NCI-H82 (cell line): ENCODE data around the gene ZNF423.

Experiments used
- DNase-seq: peaks from one replicate; lab custom pipeline; 2025; lab: John Stamatoyannopoulos, UW

The ZNF423 gene

DNA sequence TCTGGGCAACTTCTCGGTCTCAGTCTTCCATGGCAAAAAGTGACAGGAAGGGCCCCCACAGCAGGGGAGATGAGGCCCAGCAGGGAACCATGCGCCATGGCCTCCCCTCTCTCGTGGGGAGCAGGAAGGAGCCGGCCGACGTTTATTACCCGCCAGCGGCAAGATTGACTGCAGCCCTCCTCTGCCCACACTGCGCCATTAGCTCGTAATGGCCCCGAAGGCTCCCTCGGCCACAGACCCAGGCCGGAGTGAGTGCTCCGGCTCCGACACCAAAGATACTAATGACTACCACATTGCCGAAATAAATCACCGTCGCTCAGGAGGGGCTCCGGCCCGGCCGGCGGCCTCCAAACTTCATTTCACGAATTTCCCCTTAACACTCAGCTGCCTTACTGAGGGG, 255.4 kb downstream of the ZNF423 start:
- no peak for DNase-seq

DNA sequence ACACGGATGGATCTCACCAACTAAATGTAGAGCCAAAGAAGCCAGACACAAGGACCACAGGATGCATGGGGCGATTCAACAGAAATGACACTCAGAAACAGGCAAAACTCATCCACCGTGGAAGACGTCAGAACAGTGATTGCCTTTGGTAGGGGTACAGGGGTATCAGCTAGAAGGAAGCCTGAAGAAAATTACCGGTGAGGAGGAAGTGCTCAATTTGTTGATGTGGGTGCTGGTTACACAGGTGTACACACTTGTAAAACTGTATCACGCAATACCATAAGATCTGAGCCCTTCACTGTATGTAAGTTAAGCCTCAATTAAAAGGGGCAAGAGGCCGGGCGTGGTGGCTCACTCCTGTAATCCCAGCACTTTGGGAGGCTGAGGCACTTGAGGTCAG, 256.2 kb downstream of the ZNF423 start:
- DNase-seq = no peak

GRCh38 chr16:49599281-49599680, 256.6 kb downstream of the ZNF423 start:
- DNase-seq = no peak

DNA sequence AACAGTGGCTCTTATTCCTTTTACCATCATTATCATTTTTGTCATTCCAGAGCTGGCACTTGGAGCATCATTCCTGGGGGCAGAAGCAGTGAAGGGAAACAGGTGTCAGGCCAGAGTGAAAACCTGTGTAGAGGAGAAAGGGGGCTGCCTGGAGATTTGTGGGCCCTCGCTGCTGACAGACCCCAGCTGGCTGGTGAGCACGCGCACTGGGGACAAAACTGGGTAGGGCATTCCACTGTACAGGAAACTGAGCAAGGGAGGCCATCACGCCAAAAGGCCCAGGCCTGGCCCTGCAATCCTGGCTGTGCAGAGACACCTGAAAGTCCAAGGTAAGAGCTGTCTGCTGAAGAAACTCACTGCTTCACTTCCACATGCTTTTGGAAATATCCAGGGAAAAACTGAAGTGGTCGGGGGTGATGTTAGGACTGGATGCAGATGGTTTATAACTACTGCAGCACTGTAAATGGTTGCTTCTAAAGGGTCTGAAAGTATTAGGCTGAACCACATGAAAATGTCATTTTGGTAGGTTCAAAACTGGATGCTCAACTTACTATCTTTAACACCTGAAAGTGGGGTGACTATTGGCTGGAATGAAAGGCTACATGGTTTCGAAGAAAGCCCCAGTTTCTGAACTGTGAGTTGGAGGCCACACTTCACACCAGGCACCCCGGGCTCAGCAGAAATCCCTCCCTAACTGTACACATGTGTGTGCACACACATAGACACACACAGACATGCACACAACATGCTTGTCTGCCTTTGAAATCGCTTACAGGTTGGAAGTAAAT, 257.3 kb downstream of the ZNF423 start:
- DNase-seq = no peak

- DNase-seq = no peak
These were observed 258.1 kb downstream of the ZNF423 start for GRCh38 chr16:49597796-49598195.

DNA sequence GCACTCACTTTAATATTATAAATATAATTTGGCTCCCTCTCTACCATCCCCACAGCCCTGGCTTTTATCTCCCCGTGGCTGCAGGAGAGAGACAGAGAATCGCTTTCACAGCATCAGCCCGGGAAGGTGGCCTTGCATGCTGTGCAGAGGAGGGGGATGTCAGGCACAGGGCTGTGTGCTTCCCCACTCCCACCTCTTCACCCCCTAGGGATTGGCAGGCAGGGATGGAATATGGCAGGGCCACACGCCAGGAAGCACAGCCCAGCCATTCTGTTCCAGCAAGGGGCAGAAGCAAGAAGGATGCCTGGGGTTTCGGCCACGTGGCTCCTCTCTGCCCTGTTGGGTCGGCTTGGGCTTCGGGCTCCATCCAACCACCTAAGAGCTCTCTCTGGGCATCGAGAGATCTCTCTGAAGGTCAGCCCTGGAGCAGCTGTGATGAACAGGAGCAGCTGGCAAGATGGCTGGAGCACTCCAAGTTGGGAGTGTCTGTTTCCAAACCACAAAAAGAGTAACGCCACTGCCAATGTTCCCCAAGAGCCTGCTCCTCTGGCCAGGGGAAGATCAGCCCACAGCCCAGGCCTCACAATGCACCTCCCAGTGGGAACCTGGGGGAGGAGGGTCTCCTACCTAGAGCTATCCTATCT, 259.1 kb downstream of the ZNF423 start:
- no peak for DNase-seq

DNA sequence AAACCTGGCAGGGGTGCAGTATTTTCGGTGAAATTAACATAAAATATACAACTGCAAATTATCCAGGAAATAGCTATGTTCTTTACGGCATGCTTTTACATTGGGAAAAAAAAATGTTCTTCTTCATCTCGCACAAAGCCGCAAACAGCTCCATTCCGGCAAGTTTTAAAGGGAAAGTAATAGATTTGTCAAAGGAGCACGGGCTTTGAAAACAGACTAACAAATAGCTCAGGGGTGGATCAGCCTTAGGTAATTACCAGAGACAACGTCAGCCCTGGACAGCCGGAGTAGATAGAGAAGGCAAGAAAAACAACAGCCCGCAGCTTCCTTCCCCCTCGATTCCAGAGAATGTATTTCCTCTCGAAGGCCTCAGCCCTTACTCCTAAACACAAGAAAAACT, 259.8 kb downstream of the ZNF423 start:
- DNase-seq = no peak

DNA sequence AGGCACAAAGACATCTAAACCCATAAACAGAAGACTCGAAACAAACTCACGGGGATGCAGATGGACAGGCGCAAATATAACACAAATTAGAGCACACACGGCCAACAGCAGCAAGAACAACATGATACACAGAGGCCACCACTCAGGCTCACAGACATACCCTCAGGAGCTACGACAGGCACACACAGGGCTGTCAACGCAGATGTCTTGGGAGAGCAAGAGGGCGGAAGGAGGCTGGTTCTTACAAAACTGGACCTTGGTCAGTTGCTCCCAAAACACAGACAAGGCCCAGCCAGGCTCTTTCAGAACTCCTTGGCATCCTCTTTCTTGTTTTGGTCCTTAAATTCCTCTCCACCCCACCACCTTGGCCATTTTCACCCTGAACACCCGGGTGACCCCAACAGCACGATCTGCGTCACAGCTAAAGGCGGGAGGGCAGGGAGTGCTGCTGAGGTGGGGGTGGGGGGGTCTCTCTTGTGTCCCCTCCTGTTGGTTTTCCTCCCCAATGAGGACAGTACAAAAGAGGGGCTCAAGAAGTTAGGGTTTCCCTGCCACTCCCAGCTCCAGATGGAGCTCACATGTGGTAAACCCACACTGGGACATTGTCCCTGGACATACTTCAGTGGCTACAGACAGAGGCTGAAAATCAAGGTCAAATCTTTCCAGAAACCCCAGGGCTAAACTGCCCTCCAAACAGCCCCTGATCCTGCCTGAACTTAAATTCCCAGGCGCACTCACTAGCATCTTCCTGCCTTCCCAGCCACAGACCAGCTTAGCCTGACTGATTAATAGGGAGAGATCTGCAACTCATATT, 261.0 kb downstream of the ZNF423 start:
- no peak for DNase-seq

- no peak for DNase-seq
These were observed 261.8 kb downstream of the ZNF423 start for GRCh38 chr16:49594153-49594552.

- DNase-seq = peak; percentile 17
These were observed 262.4 kb downstream of the ZNF423 start for GRCh38 chr16:49593424-49594040.

DNA sequence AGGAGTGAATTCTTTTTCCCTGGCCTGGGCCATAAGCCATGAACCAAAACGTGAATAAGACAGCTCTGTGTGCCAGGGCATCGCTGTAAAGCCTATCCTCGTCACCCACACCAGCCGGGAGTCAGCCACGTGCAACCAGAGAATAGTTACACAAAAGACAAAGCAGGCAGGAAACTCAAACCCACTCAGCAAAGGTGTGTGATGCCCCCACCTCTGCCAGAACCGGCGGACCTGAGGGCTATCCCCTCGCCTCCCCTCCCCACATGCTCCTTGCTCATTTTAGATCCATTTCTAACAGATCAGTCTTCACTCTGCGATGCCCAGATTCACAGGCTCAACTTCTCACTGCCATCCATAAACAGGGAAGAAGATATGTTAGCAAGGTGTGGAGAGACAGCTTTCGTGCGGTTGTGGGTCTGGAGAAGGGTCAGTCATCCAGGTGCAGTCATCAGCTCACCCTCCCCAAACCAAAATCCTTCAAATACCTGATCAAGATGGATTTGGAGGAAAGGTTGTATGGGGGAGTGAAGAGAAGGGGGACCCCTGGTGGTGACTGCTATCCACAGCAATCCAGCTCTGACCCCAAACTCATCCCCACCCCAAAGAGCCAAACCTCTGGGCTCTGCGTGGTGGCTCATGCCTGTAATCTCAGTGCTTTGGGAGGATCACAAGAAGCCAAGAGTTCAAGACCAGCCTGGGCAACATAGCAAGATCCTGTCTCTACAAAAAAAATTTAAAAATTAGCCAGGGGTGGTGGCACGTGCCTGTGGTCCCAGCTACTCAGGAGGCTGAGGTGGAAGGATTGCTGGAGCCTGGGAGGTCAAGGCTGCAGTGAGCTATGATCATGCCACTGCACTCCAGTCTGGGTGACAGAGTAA, 263.1 kb downstream of the ZNF423 start:
- DNase-seq = peak; percentile 75

DNA sequence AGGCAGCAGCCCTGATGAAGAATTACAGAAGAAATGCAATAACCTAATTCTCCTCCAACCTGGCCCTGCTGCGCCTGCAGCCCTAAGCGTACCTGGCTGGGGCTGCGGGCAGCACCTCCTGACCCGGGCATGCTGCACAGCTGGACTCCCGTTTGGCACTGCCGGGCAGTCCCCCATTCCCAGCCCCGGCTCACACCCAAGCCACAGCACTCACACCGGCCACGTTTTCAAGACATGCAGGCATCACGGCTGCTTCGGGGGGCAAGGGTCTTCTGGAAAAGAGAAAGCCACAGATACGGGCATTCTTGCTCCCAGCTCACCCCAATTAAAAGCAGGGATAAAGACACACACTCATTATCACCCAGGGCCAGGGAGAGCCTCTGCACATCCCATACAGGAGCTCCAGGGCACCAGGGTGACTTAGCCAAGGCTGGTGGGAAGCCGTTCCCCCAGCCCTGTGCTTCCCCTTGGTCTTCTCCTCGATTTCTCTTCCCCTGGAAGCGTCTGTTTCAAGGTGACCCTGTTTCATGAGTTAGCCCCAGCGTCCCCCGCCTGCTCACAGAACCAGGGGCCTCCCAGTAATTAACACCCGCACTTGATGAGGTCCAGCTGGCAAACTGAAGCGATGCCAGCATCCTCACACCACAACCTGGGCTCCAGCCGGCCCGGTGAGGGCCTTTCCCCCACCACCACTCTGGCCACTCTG, 265.6 kb downstream of the ZNF423 start:
- no peak for DNase-seq

DNA sequence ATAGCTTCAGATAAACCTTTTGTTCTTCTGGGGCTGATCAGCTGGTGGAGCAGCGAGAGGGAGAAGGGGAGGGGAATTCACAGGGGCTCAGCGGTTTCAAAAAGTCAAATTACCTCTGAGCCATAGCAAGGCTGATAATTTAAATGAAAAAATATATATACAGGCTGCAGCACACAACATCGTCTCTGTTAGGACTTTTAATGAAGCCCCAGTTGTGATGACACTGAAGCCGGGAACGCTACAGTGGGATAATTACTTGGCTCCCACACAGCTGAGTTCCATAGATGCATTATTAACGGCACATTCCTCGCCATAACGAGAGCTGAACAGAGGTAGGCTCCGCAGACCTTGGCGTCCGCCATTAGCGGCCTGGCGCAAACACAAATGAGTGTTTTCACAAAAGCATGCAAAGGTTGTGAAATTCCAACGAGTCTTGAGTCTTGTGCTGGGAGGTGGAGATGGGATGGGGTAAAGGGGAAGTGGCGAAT, 266.3 kb downstream of the ZNF423 start:
- DNase-seq = no peak

DNA sequence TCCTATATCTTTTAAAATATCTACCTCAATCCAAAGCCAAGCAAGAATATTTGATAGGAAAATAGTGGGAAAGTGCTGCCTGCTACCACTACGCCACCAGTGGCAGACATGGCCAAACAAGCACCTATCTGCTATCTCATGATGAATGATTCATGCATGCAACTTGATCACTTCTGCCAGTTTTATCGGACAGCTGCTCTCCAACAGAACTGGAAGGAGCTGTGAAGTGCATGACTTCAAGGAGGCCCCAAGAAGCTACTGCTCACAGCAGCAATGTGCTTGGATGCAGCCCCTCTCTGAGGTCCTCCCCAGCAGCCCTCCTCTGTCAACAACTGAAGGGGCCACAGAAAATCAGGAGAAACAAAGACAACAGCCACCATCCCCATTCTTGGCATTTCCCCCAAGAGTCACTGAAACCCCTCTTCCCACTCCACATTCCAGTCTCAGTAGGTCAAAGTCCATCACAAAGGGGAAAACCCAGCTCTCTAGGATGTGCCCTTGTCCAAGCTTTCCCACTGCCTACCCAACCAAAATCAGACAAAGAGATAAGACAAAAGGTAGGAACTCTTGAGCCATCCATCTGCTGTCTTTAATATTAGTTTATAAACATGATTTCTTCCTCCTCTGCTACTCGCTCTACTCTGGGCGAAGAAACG, 267.1 kb downstream of the ZNF423 start:
- no peak for DNase-seq

GRCh38 chr16:49588026-49588425, 267.9 kb downstream of the ZNF423 start:
- peak; percentile 29 for DNase-seq

- no peak for DNase-seq
These were observed 268.4 kb downstream of the ZNF423 start for GRCh38 chr16:49587511-49587910.

DNA sequence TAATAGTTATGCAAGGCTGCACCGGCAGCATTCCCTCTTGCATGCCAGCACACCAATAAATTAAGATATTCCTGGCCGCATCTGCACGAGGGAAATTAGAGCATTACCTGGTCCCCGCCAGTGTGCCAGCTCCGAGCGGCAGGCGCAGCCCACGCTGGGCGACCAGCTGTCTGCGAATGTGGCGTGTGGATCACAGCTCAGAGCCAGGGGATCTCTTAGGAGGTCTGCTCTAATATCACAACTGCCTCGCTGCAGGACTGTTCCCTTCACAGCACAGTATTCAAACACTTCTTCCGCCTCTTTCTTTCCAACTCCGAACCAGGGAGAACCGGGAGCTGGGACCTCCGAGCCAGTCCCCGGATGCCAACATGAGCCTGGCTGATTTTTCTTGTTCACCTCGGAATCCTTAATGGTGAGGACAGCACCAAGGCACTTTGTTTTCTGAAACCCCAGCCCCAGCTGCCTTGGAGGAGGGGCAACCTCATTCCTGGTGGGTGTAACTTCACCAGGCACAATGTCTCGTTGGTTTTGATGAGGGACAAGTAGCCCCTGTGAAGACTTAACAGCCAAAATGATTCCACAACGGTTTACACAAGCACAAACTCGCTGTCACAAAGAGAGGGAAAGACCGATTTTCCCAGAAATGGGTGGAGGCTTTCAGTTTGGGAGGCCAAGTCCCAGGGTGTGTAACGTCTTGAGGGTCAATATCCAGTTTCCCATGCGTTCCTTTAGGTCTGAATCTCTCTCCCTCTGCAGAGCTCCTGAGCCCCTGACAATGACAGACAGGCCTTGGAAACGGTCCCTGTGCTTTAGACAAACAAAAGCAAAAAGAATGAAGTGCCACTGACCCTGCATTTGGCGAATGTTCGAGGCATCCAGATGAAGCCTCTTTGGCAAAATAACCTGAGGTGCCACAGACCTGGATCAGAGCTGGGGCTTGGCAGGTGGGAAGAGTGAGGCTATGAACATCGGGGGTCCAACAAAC, 269.2 kb downstream of the ZNF423 start:
- no peak for DNase-seq

- no peak for DNase-seq
These were observed 270.6 kb downstream of the ZNF423 start for GRCh38 chr16:49585143-49585832.
